ENCODE results near the gene NT5C2.

DNA sequence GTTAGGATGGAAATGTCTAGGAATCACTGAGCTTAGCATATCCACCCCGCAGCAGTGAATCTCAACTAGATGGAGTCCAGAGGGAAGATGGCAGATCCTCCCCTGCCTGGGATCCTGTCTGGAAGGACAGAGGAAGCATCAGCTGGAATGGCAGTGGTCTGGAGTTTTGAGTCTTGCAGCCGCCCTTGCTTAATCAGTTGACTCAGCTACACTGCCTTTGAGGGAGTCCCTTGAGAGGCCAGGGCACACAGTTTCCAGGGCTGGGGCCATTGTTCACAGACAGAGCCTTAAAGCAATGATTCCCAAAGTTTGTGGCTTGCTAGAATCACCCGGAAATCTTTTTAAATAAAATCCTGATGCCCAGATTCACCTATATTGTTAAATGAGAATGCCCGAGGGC, 128.1 kb downstream of the NT5C2 start:
- TF ChIP-seq, protein P1, sequence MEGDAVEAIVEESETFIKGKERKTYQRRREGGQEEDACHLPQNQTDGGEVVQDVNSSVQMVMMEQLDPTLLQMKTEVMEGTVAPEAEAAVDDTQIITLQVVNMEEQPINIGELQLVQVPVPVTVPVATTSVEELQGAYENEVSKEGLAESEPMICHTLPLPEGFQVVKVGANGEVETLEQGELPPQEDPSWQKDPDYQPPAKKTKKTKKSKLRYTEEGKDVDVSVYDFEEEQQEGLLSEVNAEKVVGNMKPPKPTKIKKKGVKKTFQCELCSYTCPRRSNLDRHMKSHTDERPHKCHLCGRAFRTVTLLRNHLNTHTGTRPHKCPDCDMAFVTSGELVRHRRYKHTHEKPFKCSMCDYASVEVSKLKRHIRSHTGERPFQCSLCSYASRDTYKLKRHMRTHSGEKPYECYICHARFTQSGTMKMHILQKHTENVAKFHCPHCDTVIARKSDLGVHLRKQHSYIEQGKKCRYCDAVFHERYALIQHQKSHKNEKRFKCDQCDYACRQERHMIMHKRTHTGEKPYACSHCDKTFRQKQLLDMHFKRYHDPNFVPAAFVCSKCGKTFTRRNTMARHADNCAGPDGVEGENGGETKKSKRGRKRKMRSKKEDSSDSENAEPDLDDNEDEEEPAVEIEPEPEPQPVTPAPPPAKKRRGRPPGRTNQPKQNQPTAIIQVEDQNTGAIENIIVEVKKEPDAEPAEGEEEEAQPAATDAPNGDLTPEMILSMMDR (IDR thresholded peaks at IDR 0.05): no peak
- no peak for TF ChIP-seq EZH2 (IDR thresholded peaks at IDR 0.05; ENCODE audit: borderline replicate concordance, insufficient read depth, low read depth, low read length, poor library complexity, severe bottlenecking)

All from B cell (primary cell).